HEK293 (cell line): ENCODE results near the gene FNDC10.

Experiments used
- CTCF ChIP-seq: fragments of 450-650 bp; formaldehyde crosslinking; IDR thresholded peaks from 2 replicates; pipeline ENCODE4 v1.5.1; 2016; ENCODE audit warnings: missing biosample characterization, missing genetic modification characterization
- GLI2 ChIP-seq: fragments of 450-650 bp; formaldehyde crosslinking; IDR thresholded peaks from 2 replicates; pipeline ENCODE4; 2017; ENCODE audit warnings: missing biosample characterization, missing genetic modification characterization, low read depth, borderline replicate concordance
- KLF1 ChIP-seq: fragments of 450-650 bp; formaldehyde crosslinking; IDR thresholded peaks from 2 replicates; pipeline ENCODE4 v1.5.1; 2016; ENCODE audit warnings: missing biosample characterization, missing genetic modification characterization
- REST ChIP-seq: fragments of 450-650 bp; formaldehyde crosslinking; IDR thresholded peaks from 2 replicates; pipeline ENCODE4 v1.5.1; 2016; ENCODE audit warnings: missing biosample characterization, missing genetic modification characterization
- TRIM28 ChIP-seq: IDR thresholded peaks from 2 replicates; pipeline ENCODE4 v1.6.1; 2011; ENCODE audit warnings: low read length, control low read depth, borderline replicate concordance
- ZBTB20 ChIP-seq: fragments of 450-650 bp; formaldehyde crosslinking; IDR thresholded peaks from 2 replicates; pipeline ENCODE4 v1.5.1; 2016; ENCODE audit warnings: missing biosample characterization, missing genetic modification characterization
- ZIC2 ChIP-seq: fragments of 450-650 bp; formaldehyde crosslinking; IDR thresholded peaks from 2 replicates; pipeline ENCODE4 v1.5.1; 2016; ENCODE audit warnings: missing biosample characterization, missing genetic modification characterization
- ZNF274 ChIP-seq, 2 experiments: fragments of 200-500 bp in 1 of 2; fragments of 450-650 bp in 1 of 2; sonication (Bioruptor generic) in 1 of 2; formaldehyde crosslinking in 1 of 2; IDR thresholded peaks; 2 replicates each; pipeline versions ENCODE4 v1.5.1 to v1.6.1; 2014 to 2016; ENCODE audit warnings: borderline replicate concordance in 1 of 2, inconsistent platforms in 1 of 2, low read length in 1 of 2, missing biosample characterization in 1 of 2, missing genetic modification characterization in 1 of 2
- ZNF449 ChIP-seq: fragments of 450-650 bp; formaldehyde crosslinking; IDR thresholded peaks from 2 replicates; pipeline ENCODE4 v1.5.1; 2017; ENCODE audit warnings: missing biosample characterization, mild to moderate bottlenecking, missing genetic modification characterization, moderate library complexity
- ZNF548 ChIP-seq: fragments of 450-650 bp; formaldehyde crosslinking; IDR thresholded peaks from 2 replicates; pipeline ENCODE4 v1.5.1; 2016; ENCODE audit warnings: missing biosample characterization, missing genetic modification characterization
- ZNF580 ChIP-seq: fragments of 450-650 bp; formaldehyde crosslinking; IDR thresholded peaks from 2 replicates; pipeline ENCODE4 v1.5.1; 2016; ENCODE audit warnings: missing biosample characterization, missing genetic modification characterization
- ZNF785 ChIP-seq: fragments of 450-650 bp; formaldehyde crosslinking; IDR thresholded peaks from 2 replicates; pipeline ENCODE4 v1.5.1; 2016; ENCODE audit warnings: missing biosample characterization, missing genetic modification characterization
- ZNF791 ChIP-seq: fragments of 450-650 bp; formaldehyde crosslinking; IDR thresholded peaks from 2 replicates; pipeline ENCODE4 v1.5.1; 2016; ENCODE audit warnings: missing biosample characterization, missing genetic modification characterization

- TF ChIP-seq ZNF548 (no peak), CTCF (tag by site-specific recombination) (no peak), ZNF449 (tag by site-specific recombination) (no peak), REST (tag by site-specific recombination) (no peak), TRIM28 (no peak), ZNF274 (IDR thresholded peaks at IDR 0.05; ENCODE audit: low read length) (no peak), ZNF274 (tag by site-specific recombination; IDR thresholded peaks at IDR 0.05; ENCODE audit: borderline replicate concordance) (no peak), ZBTB20 (tag by site-specific recombination) (no peak), GLI2 (tag by site-specific recombination) (no peak), KLF1 (no peak), ZNF791 (no peak), ZNF785 (tag by site-specific recombination) (no peak), ZNF580 (tag by site-specific recombination) (no peak), ZIC2 (tag by site-specific recombination) (no peak)
These were observed 1.3 kb downstream of the FNDC10 start for GRCh38 chr1:1598720-1599029.
